B cell (primary cell): ENCODE results near the gene YTHDC2. TPM values are rescaled to one million over a fixed set of nuclear protein-coding genes. Genes with fewer than 3 reads are reported as not detected.

Experiments
- ATAC-seq: fragments of 200-7000 bp; cut with Tn5 transposase; one replicate; pipeline ENCODE4 v1.10.0; 2021; ENCODE audit warnings: low read depth, mild to moderate bottlenecking, moderate number of reproducible peaks, moderate library complexity
- CTCF ChIA-PET: fragments of 350-600 bp; sonication (Branson Sonifier 250); formaldehyde crosslinking; loops from one replicate; lab custom pipeline; 2021; ENCODE audit warnings: antibody characterized with exemption, inconsistent platforms; lab: Charles Lee
- POLR2A ChIA-PET: fragments of 350-600 bp; sonication (Branson Sonifier 250); formaldehyde crosslinking; loops from one replicate; lab custom pipeline; 2021; ENCODE audit warnings: antibody characterized with exemption; lab: Charles Lee
- DNase-seq: peaks from one replicate; pipeline ENCODE4 v3.0.0; 2013
- H2AFZ ChIP-seq: 2 replicates; pipeline ENCODE4 v1.6.1; 2012; ENCODE audit warnings: mild to moderate bottlenecking, low read depth, low read length; ENCODE audit not compliant: insufficient read depth, poor library complexity, severe bottlenecking
- H3K27ac ChIP-seq, 2 donors: 1 replicate in 1 of 2; 2 replicates in 1 of 2; pipeline ENCODE4 v1.5.1; 2012 to 2013; ENCODE audit warnings: low read length in 2 of 2, mild to moderate bottlenecking in 2 of 2, moderate library complexity in 1 of 2
- H3K27me3 ChIP-seq, 4 experiments: fragments of 200-600 bp in 1 of 4; sonication (generic) in 1 of 4; replicated peaks in 1 of 4; 1 replicate in 2 of 4; 2 replicates in 2 of 4; pipeline versions ENCODE4 v1.6.1 to v1.7.0; 2013 to 2016; ENCODE audit warnings: low read length in 3 of 4, mild to moderate bottlenecking in 2 of 4, mixed read lengths in 1 of 4, moderate library complexity in 1 of 4; ENCODE audit not compliant: insufficient read depth in 4 of 4, control insufficient read depth in 3 of 4; ENCODE audit errors: control extremely low read depth in 1 of 4
- H3K36me3 ChIP-seq, 2 experiments: replicated peaks in 1 of 2; 1 replicate in 1 of 2; 2 replicates in 1 of 2; pipeline versions ENCODE4 v1.6.1 to v1.7.1; 2013; ENCODE audit warnings: low read length in 1 of 2; ENCODE audit not compliant: insufficient read depth in 2 of 2, control insufficient read depth in 1 of 2; ENCODE audit errors: control extremely low read depth in 1 of 2, extremely low read depth in 1 of 2
- H3K4me1 ChIP-seq, 2 donors: fragments of 200-600 bp in 1 of 2; sonication (generic) in 1 of 2; 1 replicate in 1 of 2; 2 replicates in 1 of 2; pipeline versions ENCODE4 v1.5.1 to v1.6.1; 2013 to 2017; ENCODE audit warnings: low read length in 2 of 2; ENCODE audit not compliant: control insufficient read depth in 2 of 2, insufficient read depth in 2 of 2
- H3K4me2 ChIP-seq: replicated peaks from 2 replicates; pipeline ENCODE3; 2012; ENCODE audit warnings: mild to moderate bottlenecking, low read depth, low read length; ENCODE audit not compliant: poor library complexity, severe bottlenecking
- H3K4me3 ChIP-seq, 5 experiments: fragments of 200-600 bp in 1 of 5; sonication (generic) in 1 of 5; 1 replicate in 3 of 5; 2 replicates in 2 of 5; pipeline versions ENCODE4 v1.5.1 to v1.7.0; 2011 to 2016; ENCODE audit warnings: low read length in 4 of 5, mild to moderate bottlenecking in 4 of 5, low read depth in 2 of 5, control low read depth in 1 of 5, moderate library complexity in 1 of 5; ENCODE audit not compliant: insufficient read depth in 1 of 5; ENCODE audit errors: control extremely low read depth in 1 of 5, extremely low read depth in 1 of 5
- H3K79me2 ChIP-seq: fragments of 200-600 bp; sonication (generic); one replicate; pipeline ENCODE4 v1.6.0; 2016; ENCODE audit warnings: low read length; ENCODE audit not compliant: control insufficient read depth, insufficient read depth
- H3K9ac ChIP-seq: fragments of 200-600 bp; sonication (generic); 2 replicates; pipeline ENCODE4 v1.6.1; 2017; ENCODE audit warnings: mild to moderate bottlenecking, low read length, moderate library complexity
- H3K9me3 ChIP-seq, 3 donors: one replicate each; pipeline versions ENCODE4 v1.6.1 to v1.7.1; 2013; ENCODE audit warnings: low read length in 2 of 3; ENCODE audit not compliant: control insufficient read depth in 2 of 3, insufficient read depth in 1 of 3; ENCODE audit errors: control extremely low read depth in 1 of 3
- H4K20me1 ChIP-seq: 2 replicates; pipeline ENCODE4 v1.6.0; 2012; ENCODE audit warnings: mild to moderate bottlenecking, low read length; ENCODE audit not compliant: insufficient read depth, control insufficient read depth, poor library complexity, severe bottlenecking
- H3K27ac Mint-ChIP-seq: one replicate; pipeline ENCODE4 v1.8.0; 2021; ENCODE audit warnings: mixed read lengths
- H3K27me3 Mint-ChIP-seq: one replicate; pipeline ENCODE4 v1.8.0; 2021; ENCODE audit warnings: mixed read lengths
- H3K4me1 Mint-ChIP-seq: one replicate; pipeline ENCODE4 v1.8.0; 2021; ENCODE audit warnings: mixed read lengths
- H3K4me3 Mint-ChIP-seq: one replicate; pipeline ENCODE4 v1.8.0; 2021; ENCODE audit warnings: mixed read lengths
- H3K9me3 Mint-ChIP-seq: one replicate; pipeline ENCODE4 v1.8.0; 2022; ENCODE audit warnings: mixed read lengths; ENCODE audit not compliant: insufficient read depth
- EZH2 ChIP-seq: IDR thresholded peaks from 2 replicates; pipeline ENCODE4 v1.6.1; 2012; ENCODE audit warnings: borderline replicate concordance, low read depth, mild to moderate bottlenecking, moderate library complexity, low read length; ENCODE audit not compliant: insufficient read depth, poor library complexity, severe bottlenecking
- WGBS: methylation state at CpG from one replicate; pipeline ENCODE4 v1.1.5; 2013; ENCODE audit warnings: missing lambda C conversion rate; ENCODE audit not compliant: insufficient coverage; 5-methylcytosine and 5-hydroxymethylcytosine counted together
- intact Hi-C: fragments of 100-400 bp; cut with micrococcal nuclease; formaldehyde crosslinking; loops from one replicate; pipeline ENCODE4 v1.10.0; 2022
- polyA plus RNA-seq: library from polyadenylated mRNA; depleted of rRNA; stranded (reverse); fragments of >200 nt; gene quantifications from 2 replicates; pipeline ENCODE4 v1.2.3, GENCODE V29; 2012
- total RNA-seq, 2 donors: library from RNA; stranded (reverse); fragments of 120-200 nt in 1 of 2; gene quantifications; 1 replicate in 1 of 2; 2 replicates in 1 of 2; pipeline versions ENCODE4 v1.2.3 to v1.2.4, GENCODE V29; 2013 to 2022
- TF ChIP-seq, protein P1 (sequence below): fragments of 200-600 bp; IDR thresholded peaks from one replicate; pipeline ENCODE4 v1.8.0; 2022; ENCODE audit warnings: antibody characterized with exemption, mild to moderate bottlenecking

YTHDC2 gene
- total and polyA plus RNA-seq, 2 donors (not counting 1 experiment from before 2014, with no cell fraction given), result 8.6 to 52.6 TPM

GRCh38 chr5:113505181-113505580 is 8.3 kb upstream of the YTHDC2 start:
- H4K20me1 ChIP-seq, result no peaks in the 10 kb centered on the region
- peaks cover 0 to 57% (median 36%) of the 10 kb centered on the region in 4 experiments for H3K27me3 ChIP-seq
- Mint-ChIP-seq H3K27ac (no peak overlapping the region), H3K27me3 (peaks cover 78% of the 10 kb centered on the region), H3K4me3 (no peak overlapping the region), H3K4me1 (peaks cover 2% of the 10 kb centered on the region), H3K9me3 (peaks cover 2% of the 10 kb centered on the region)
- H3K4me3 ChIP-seq, result no peak overlapping the region
- H3K9me3 ChIP-seq, result peaks cover 0 to 7% (median 0%) of the 10 kb centered on the region in 3 donors
- intact Hi-C loops, result no loop called here
- no peak overlapping the region for H3K27ac ChIP-seq
- DNase-seq (no peak), ATAC-seq (no peak)
- ChIA-PET POLR2A (no interaction called here), CTCF (interaction anchor here (0.6 kb wide), 1 partner anchor 1887 kb away, joined by 3 read pairs; no protein-coding TSS in a partner anchor)
- no peaks in the 10 kb centered on the region for H3K79me2 ChIP-seq
- 83% methylated on average over 1 of the region's 5 CpGs for WGBS
- no peaks in the 10 kb centered on the region for H3K36me3 ChIP-seq
- H3K4me2 ChIP-seq, result no peak overlapping the region
- H2AFZ ChIP-seq, result no peak overlapping the region
- TF ChIP-seq EZH2, result no peak
- TF ChIP-seq, protein P1, sequence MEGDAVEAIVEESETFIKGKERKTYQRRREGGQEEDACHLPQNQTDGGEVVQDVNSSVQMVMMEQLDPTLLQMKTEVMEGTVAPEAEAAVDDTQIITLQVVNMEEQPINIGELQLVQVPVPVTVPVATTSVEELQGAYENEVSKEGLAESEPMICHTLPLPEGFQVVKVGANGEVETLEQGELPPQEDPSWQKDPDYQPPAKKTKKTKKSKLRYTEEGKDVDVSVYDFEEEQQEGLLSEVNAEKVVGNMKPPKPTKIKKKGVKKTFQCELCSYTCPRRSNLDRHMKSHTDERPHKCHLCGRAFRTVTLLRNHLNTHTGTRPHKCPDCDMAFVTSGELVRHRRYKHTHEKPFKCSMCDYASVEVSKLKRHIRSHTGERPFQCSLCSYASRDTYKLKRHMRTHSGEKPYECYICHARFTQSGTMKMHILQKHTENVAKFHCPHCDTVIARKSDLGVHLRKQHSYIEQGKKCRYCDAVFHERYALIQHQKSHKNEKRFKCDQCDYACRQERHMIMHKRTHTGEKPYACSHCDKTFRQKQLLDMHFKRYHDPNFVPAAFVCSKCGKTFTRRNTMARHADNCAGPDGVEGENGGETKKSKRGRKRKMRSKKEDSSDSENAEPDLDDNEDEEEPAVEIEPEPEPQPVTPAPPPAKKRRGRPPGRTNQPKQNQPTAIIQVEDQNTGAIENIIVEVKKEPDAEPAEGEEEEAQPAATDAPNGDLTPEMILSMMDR, result no peak
- no peak overlapping the region for H3K9ac ChIP-seq
- peaks cover 0 to 4% of the 10 kb centered on the region in 2 donors for H3K4me1 ChIP-seq

GRCh38 chr5:113507601-113508000 is 5.9 kb upstream of the YTHDC2 start:
- H3K4me3 ChIP-seq, result no peak overlapping the region
- H3K9me3 ChIP-seq, result peaks cover 0 to 7% (median 0%) of the 10 kb centered on the region in 3 donors
- Mint-ChIP-seq H3K9me3 (no peaks in the 10 kb centered on the region), H3K4me1 (peaks cover 2% of the 10 kb centered on the region), H3K4me3 (no peak overlapping the region), H3K27ac (no peak overlapping the region), H3K27me3 (peaks cover 62% of the 10 kb centered on the region)
- no peak for TF ChIP-seq EZH2
- TF ChIP-seq, protein P1, result no peak
- CTCF ChIA-PET, result no interaction called here
- POLR2A ChIA-PET, result no interaction called here
- no peak overlapping the region for H3K9ac ChIP-seq
- H3K27ac ChIP-seq, result no peak overlapping the region
- no peaks in the 10 kb centered on the region for H3K36me3 ChIP-seq
- peaks cover 0 to 4% of the 10 kb centered on the region in 2 donors for H3K4me1 ChIP-seq
- peaks cover 0 to 47% (median 29%) of the 10 kb centered on the region in 4 experiments for H3K27me3 ChIP-seq
- peaks cover 7% of the 10 kb centered on the region for H3K79me2 ChIP-seq
- H4K20me1 ChIP-seq, result no peaks in the 10 kb centered on the region
- intact Hi-C loops, result no loop called here
- no peak overlapping the region for H3K4me2 ChIP-seq
- ATAC-seq (no peak), DNase-seq (peak; percentile 30)
- no peak overlapping the region for H2AFZ ChIP-seq
